ENCODE data around the gene C1QTNF4. TPM values are rescaled to one million over a fixed set of nuclear protein-coding genes. Genes with fewer than 3 reads are reported as not detected.
A peak's percentile ranks its signal among the peaks of the same experiment; 100 is the strongest.

The C1QTNF4 gene
- total and polyA plus RNA-seq, 2 of the 13 experiments (the other 11 are each of a cell fraction or from before 2014, with no cell fraction given): not detected

- WGBS (ENCODE audit: low lambda C conversion rate): 0% methylated on average over 2 of the region's 6 CpGs
- Histone ChIP-seq H3K9me3 (ENCODE audit: low read length) (no peaks in the 10 kb centered on the region), H3K79me2 (ENCODE audit: insufficient read depth, low read length) (no peaks in the 10 kb centered on the region), H3K4me2 (ENCODE audit: low read depth, low read length) (peak overlapping the region; percentile 86), H2AFZ (ENCODE audit: low read length) (no peak overlapping the region), H3K27ac (ENCODE audit: extremely low read length, insufficient read depth, low read length) (no peak overlapping the region), H3K9ac (ENCODE audit: insufficient read depth, low read depth, low read length) (peak overlapping the region; percentile 45; the same call in 1 of the 2 replicates), H3K4me3 (replicated peaks in 1 of 3; ENCODE audit: insufficient read depth in 1 of 3, low read depth in 2 of 3, low read length in 3 of 3) (peak overlapping the region; percentile 65 to 82 (median 73); a peak in 5 of 6 replicates), H4K20me1 (ENCODE audit: insufficient read depth, low read length) (no peaks in the 10 kb centered on the region), H3K36me3 (replicated peaks in 1 of 2; ENCODE audit: control insufficient read depth in 1 of 2, insufficient read depth in 2 of 2, low read length in 2 of 2) (no peaks in the 10 kb centered on the region), H3K4me1 (ENCODE audit: insufficient read depth, low read length) (peaks cover 53% of the 10 kb centered on the region), H3K27me3 (ENCODE audit: control insufficient read depth in 1 of 2, insufficient read depth in 2 of 2, low read length in 2 of 2) (peaks cover 3 to 27% of the 10 kb centered on the region in 2 experiments)
- ChIA-PET CTCF (ENCODE audit: low intra/inter-chr PET ratio, low total read pairs) (no interaction called here), POLR2A (no interaction called here)
- no TSS peak for BruUV-seq (replicated peaks)
- in situ Hi-C loops (cut with HindIII; ENCODE audit: extremely low pct_ligation_motif_present, low pct_unique_long_range_greater_than_20kb) (no loop called here), intact Hi-C loops (cut with micrococcal nuclease; ENCODE audit: unreplicated experiment) (no loop called here)
- ATAC-seq: peak; percentile 11
- TF ChIP-seq HDAC1 (CRISPR knock-in tag; IDR thresholded peaks at IDR 0.05): 0 out of 2 replicates have a peak, but pooled peaks have one; percentile 22
- no peak for TF ChIP-seq ZNF567 (CRISPR knock-in tag; IDR thresholded peaks at IDR 0.05; ENCODE audit: borderline replicate concordance)
- TF ChIP-seq FOSL1 (CRISPR knock-in tag; IDR thresholded peaks at IDR 0.05; ENCODE audit: borderline replicate concordance): no peak
- no peak for TF ChIP-seq MTA1 (CRISPR knock-in tag; IDR thresholded peaks at IDR 0.05; ENCODE audit: borderline replicate concordance)
- no peak for TF ChIP-seq MIER2 (CRISPR knock-in tag; IDR thresholded peaks at IDR 0.05)
- no peak for TF ChIP-seq ZNF598 (CRISPR knock-in tag; IDR thresholded peaks at IDR 0.05; ENCODE audit: borderline replicate concordance)
- no peak for TF ChIP-seq NONO (IDR thresholded peaks at IDR 0.05)
- TF ChIP-seq NONO (CRISPR knock-in tag; conservative IDR thresholded peaks at IDR 0.05): no peak
- DNase-seq (ENCODE audit: low spot score): no peak
- no peak for FAIRE-seq
Measured at GRCh38 chr11:47593492-47593933, 698 bp downstream of the C1QTNF4 start.

DNA sequence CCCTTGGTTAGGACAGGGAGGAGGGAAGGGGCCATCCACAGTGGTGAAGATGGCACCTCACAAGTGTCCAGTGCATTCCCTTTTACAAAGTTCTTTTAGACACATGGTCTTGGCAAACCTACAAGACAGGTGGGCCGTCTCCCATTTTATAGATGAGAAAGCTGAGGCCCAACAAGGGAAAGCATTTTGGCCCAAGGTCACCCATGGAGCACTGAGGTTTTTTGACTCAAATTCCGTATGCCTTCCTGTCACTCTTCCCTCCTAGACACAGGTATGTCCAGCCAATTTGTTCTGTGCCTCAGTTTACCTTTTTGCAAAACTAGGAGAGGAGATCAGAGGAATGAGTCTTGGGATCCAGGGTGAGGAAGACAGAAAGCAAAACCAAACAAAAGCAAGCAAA lies 1.2 kb downstream of the C1QTNF4 start:
- in situ Hi-C loops (cut with HindIII; ENCODE audit: extremely low pct_ligation_motif_present, low pct_unique_long_range_greater_than_20kb) (no loop called here), intact Hi-C loops (cut with micrococcal nuclease; ENCODE audit: unreplicated experiment) (no loop called here)
- Histone ChIP-seq H3K27me3 (ENCODE audit: control insufficient read depth in 1 of 2, insufficient read depth in 2 of 2, low read length in 2 of 2) (peaks cover 3 to 27% of the 10 kb centered on the region in 2 experiments), H2AFZ (ENCODE audit: low read length) (no peak overlapping the region), H3K9me3 (ENCODE audit: low read length) (no peaks in the 10 kb centered on the region), H4K20me1 (ENCODE audit: insufficient read depth, low read length) (no peaks in the 10 kb centered on the region), H3K27ac (ENCODE audit: extremely low read length, insufficient read depth, low read length) (no peak overlapping the region), H3K4me1 (ENCODE audit: insufficient read depth, low read length) (peaks cover 59% of the 10 kb centered on the region), H3K4me2 (ENCODE audit: low read depth, low read length) (peak overlapping the region; percentile 86), H3K36me3 (replicated peaks in 1 of 2; ENCODE audit: control insufficient read depth in 1 of 2, insufficient read depth in 2 of 2, low read length in 2 of 2) (no peaks in the 10 kb centered on the region), H3K4me3 (replicated peaks in 1 of 3; ENCODE audit: insufficient read depth in 1 of 3, low read depth in 2 of 3, low read length in 3 of 3) (peak overlapping the region in 1 of 3 experiments; percentile 73; a peak in 2 of 6 replicates), H3K79me2 (ENCODE audit: insufficient read depth, low read length) (no peaks in the 10 kb centered on the region), H3K9ac (ENCODE audit: insufficient read depth, low read depth, low read length) (no peak overlapping the region)
- no TSS peak for BruUV-seq (replicated peaks)
- ATAC-seq (no peak), DNase-seq (ENCODE audit: low spot score) (no peak), FAIRE-seq (no peak)
- ChIA-PET CTCF (ENCODE audit: low intra/inter-chr PET ratio, low total read pairs) (no interaction called here), POLR2A (no interaction called here)
- 48% methylated on average over 2 of the region's 2 CpGs for WGBS (ENCODE audit: low lambda C conversion rate)
- peak; percentile 92 for TF ChIP-seq ZNF629 (CRISPR knock-in tag; conservative IDR thresholded peaks at IDR 0.05)
- TF ChIP-seq FOXC1 (CRISPR knock-in tag; IDR thresholded peaks at IDR 0.05; ENCODE audit: borderline replicate concordance): no peak
